Hepatocyte (in vitro differentiated cells): ENCODE results near the gene ARHGDIB. TPM values are rescaled to one million over a fixed set of nuclear protein-coding genes. Genes with fewer than 3 reads are reported as not detected.
A peak's percentile ranks its signal among the peaks of the same experiment; 100 is the strongest.

ENCODE experiments used
- DNase-seq: peaks from one replicate; pipeline ENCODE4 v3.0.0-alpha.2; 2016; ENCODE audit warnings: low spot score
- H2AFZ ChIP-seq: fragments of 200-600 bp; sonication (generic); 2 replicates; pipeline ENCODE4 v1.6.0; 2016; ENCODE audit warnings: antibody characterized with exemption, mild to moderate bottlenecking
- H3K27ac ChIP-seq: fragments of 200-600 bp; sonication (generic); 2 replicates; pipeline ENCODE4 v1.5.1; 2016; ENCODE audit warnings: mild to moderate bottlenecking
- H3K27me3 ChIP-seq: fragments of 200-600 bp; sonication (generic); 2 replicates; pipeline ENCODE4 v1.6.1; 2016
- H3K36me3 ChIP-seq: fragments of 200-600 bp; sonication (generic); replicated peaks from 2 replicates; pipeline ENCODE4 v1.5.1; 2016; ENCODE audit warnings: low read depth; ENCODE audit not compliant: insufficient read depth
- H3K4me1 ChIP-seq: fragments of 200-600 bp; sonication (generic); 2 replicates; pipeline ENCODE4 v1.5.1; 2016; ENCODE audit warnings: mild to moderate bottlenecking, moderate library complexity; ENCODE audit not compliant: insufficient read depth
- H3K4me2 ChIP-seq: fragments of 200-600 bp; sonication (generic); 2 replicates; pipeline ENCODE4 v1.6.0; 2016
- H3K4me3 ChIP-seq: fragments of 200-600 bp; sonication (generic); 2 replicates; pipeline ENCODE4 v1.5.1; 2016; ENCODE audit warnings: mild to moderate bottlenecking
- H3K79me2 ChIP-seq: fragments of 200-600 bp; sonication (generic); 2 replicates; pipeline ENCODE4 v1.6.0; 2017; ENCODE audit warnings: mild to moderate bottlenecking
- H3K9me2 ChIP-seq: fragments of 200-600 bp; sonication (generic); replicated peaks from 2 replicates; pipeline ENCODE4 v1.6.0; 2017; ENCODE audit warnings: mild to moderate bottlenecking; ENCODE audit not compliant: insufficient read depth
- H3K9me3 ChIP-seq: fragments of 200-600 bp; sonication (generic); 2 replicates; pipeline ENCODE4 v1.5.1; 2016; ENCODE audit warnings: low read depth, mild to moderate bottlenecking
- H4K20me1 ChIP-seq: fragments of 200-600 bp; sonication (generic); 2 replicates; pipeline ENCODE4 v1.6.0; 2016; ENCODE audit warnings: mild to moderate bottlenecking; ENCODE audit not compliant: insufficient read depth, poor library complexity, severe bottlenecking
- EZH2 ChIP-seq: fragments of 200-600 bp; sonication (generic); IDR thresholded peaks from 2 replicates; pipeline ENCODE4 v1.6.1; 2016; ENCODE audit warnings: antibody characterized with exemption, mild to moderate bottlenecking, borderline replicate concordance
- EZH2phosphoT487 ChIP-seq: fragments of 200-600 bp; sonication (generic); IDR thresholded peaks from one replicate; pipeline ENCODE4 v1.6.1; 2018; ENCODE audit warnings: antibody characterized with exemption, mild to moderate bottlenecking, low read depth, moderate library complexity; ENCODE audit not compliant: unreplicated experiment, severe bottlenecking
- WGBS: methylation state at CpG from one replicate; pipeline ENCODE4 v1.1.6; 2016; ENCODE audit warnings: low lambda C conversion rate; ENCODE audit errors: missing lambda C conversion rate; 5-methylcytosine and 5-hydroxymethylcytosine counted together
- polyA plus RNA-seq: library from polyadenylated mRNA; unstranded; fragments of >200 nt; fragmentation: Nextera tagmentation; extraction: Ambion mirVana; gene quantifications from 2 replicates; pipeline ENCODE4 v1.2.1, GENCODE V29; 2016
- total RNA-seq: library from RNA; depleted of rRNA; stranded (reverse); fragments of >200 nt; gene quantifications from 2 replicates; pipeline ENCODE4 v1.2.3, GENCODE V29; 2014
- TF ChIP-seq, protein P1 (sequence below): fragments of 200-600 bp; sonication (generic); IDR thresholded peaks from 2 replicates; pipeline ENCODE4 v1.5.1; 2016; ENCODE audit warnings: antibody characterized with exemption, mild to moderate bottlenecking; ENCODE audit not compliant: poor library complexity

Gene ARHGDIB
- total and polyA plus RNA-seq, 2 experiments from 2014 or later, result 13.3 to 14.2 TPM

DNA sequence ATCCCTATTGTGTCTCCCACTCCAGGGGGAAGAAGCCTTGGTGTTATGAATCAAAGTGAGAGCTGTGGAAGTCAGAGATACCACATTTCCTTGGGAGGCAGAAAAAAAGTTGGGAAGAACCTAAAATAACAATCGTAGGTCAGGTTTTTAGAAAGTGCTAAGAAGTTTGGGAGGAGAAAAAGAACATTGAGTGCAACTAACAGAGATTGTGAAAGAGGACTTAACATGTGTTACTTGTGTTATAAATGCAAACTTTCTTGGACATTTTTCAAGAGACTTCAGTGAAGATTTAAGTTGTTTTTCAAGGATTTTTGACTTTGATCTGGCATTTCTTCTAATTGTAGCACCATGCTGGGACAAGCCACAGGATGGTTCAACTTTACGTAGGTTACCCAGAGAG lies 15.2 kb downstream of the ARHGDIB start:
- H3K79me2 ChIP-seq, result no peaks in the 10 kb centered on the region
- H3K9me3 ChIP-seq, result no peaks in the 10 kb centered on the region
- H3K27ac ChIP-seq, result peak overlapping the region; percentile 38
- TF ChIP-seq EZH2phosphoT487, result no peak
- TF ChIP-seq, protein P1, sequence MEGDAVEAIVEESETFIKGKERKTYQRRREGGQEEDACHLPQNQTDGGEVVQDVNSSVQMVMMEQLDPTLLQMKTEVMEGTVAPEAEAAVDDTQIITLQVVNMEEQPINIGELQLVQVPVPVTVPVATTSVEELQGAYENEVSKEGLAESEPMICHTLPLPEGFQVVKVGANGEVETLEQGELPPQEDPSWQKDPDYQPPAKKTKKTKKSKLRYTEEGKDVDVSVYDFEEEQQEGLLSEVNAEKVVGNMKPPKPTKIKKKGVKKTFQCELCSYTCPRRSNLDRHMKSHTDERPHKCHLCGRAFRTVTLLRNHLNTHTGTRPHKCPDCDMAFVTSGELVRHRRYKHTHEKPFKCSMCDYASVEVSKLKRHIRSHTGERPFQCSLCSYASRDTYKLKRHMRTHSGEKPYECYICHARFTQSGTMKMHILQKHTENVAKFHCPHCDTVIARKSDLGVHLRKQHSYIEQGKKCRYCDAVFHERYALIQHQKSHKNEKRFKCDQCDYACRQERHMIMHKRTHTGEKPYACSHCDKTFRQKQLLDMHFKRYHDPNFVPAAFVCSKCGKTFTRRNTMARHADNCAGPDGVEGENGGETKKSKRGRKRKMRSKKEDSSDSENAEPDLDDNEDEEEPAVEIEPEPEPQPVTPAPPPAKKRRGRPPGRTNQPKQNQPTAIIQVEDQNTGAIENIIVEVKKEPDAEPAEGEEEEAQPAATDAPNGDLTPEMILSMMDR, result no peak
- no peak for TF ChIP-seq EZH2
- H2AFZ ChIP-seq, result no peak overlapping the region
- 76% methylated on average over 2 of the region's 2 CpGs for WGBS
- no peak overlapping the region for H3K4me3 ChIP-seq
- H3K4me1 ChIP-seq, result peaks cover 34% of the 10 kb centered on the region
- H4K20me1 ChIP-seq, result no peaks in the 10 kb centered on the region
- no peak for DNase-seq
- no peaks in the 10 kb centered on the region for H3K36me3 ChIP-seq
- H3K4me2 ChIP-seq, result no peak overlapping the region
- no peaks in the 10 kb centered on the region for H3K9me2 ChIP-seq
- H3K27me3 ChIP-seq, result no peaks in the 10 kb centered on the region

GRCh38 chr12:14942196-14942931 lies 19.0 kb downstream of the ARHGDIB start:
- no peaks in the 10 kb centered on the region for H3K36me3 ChIP-seq
- no peak overlapping the region for H3K27ac ChIP-seq
- no peaks in the 10 kb centered on the region for H3K27me3 ChIP-seq
- H3K4me3 ChIP-seq, result no peak overlapping the region
- H3K4me1 ChIP-seq, result peaks cover 4% of the 10 kb centered on the region
- no peaks in the 10 kb centered on the region for H3K9me2 ChIP-seq
- no peaks in the 10 kb centered on the region for H3K9me3 ChIP-seq
- no peak for DNase-seq
- no peak overlapping the region for H3K4me2 ChIP-seq
- H3K79me2 ChIP-seq, result no peaks in the 10 kb centered on the region
- H2AFZ ChIP-seq, result no peak overlapping the region
- TF ChIP-seq EZH2, result no peak
- TF ChIP-seq, protein P1, result no peak
- TF ChIP-seq EZH2phosphoT487, result no peak
- no peaks in the 10 kb centered on the region for H4K20me1 ChIP-seq
- WGBS, result 84% methylated on average over 12 of the region's 12 CpGs

DNA sequence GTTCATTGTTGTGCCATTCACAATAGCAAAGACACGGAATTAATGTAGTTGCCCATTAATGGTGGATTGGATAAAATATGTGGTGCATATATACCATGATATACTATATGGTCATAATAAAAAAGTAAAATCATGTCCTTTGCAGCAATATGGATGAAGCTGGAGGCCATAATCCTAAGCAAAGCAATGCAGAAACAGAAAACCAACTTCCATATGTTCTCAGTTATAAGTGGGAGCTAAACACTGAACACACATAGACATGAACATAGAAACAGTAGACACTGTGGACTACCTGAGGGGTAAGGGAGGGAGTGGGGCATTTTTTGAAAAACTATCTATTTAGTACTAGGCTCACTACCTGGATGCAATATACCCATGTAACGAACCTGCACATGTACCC lies 20.0 kb downstream of the ARHGDIB start:
- Histone ChIP-seq H3K36me3 (no peaks in the 10 kb centered on the region), H3K4me3 (no peak overlapping the region), H4K20me1 (no peaks in the 10 kb centered on the region), H3K4me2 (no peak overlapping the region), H3K27me3 (no peaks in the 10 kb centered on the region), H3K9me2 (no peaks in the 10 kb centered on the region), H3K27ac (no peak overlapping the region), H3K9me3 (no peaks in the 10 kb centered on the region), H2AFZ (no peak overlapping the region), H3K4me1 (no peaks in the 10 kb centered on the region), H3K79me2 (no peaks in the 10 kb centered on the region)
- DNase-seq, result no peak
- 96% methylated on average over 2 of the region's 2 CpGs for WGBS
- TF ChIP-seq EZH2phosphoT487, result no peak
- TF ChIP-seq, protein P1, result no peak
- no peak for TF ChIP-seq EZH2
